GM12872 (cell line): Measurements from ENCODE around the gene RAB5IF.

Experiments
- CTCF ChIP-seq: IDR thresholded peaks from 3 replicates; pipeline ENCODE4 v1.5.1; 2011; ENCODE audit warnings: low read depth, mild to moderate bottlenecking, low read length, moderate library complexity; ENCODE audit not compliant: insufficient read depth

The RAB5IF gene

GRCh38 chr20:36582821-36583220 lies 22.8 kb upstream of the RAB5IF start:
- no peak for TF ChIP-seq CTCF

DNA sequence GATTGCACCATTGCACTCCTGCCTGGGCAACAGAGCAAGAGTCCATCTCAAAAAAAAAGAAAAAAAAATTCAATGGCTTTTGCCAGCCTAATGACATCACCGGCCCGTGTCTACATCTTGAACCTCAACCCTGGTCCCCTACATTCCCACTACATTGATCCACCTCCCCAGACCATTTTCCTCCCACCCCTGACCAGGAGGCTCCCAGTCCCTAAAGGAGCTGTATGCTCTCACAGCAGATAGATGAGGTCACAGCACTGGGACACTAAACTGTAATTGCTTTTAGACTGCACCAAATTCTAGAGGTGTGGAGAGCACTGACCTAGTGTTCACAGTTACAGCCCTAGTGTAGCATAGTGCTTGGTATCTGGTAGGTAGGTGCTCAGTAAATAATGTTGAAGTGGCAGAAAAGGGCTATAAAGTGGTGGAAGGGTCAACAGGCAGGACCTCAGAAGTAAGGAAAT lies 21.5 kb upstream of the RAB5IF start:
- no peak for TF ChIP-seq CTCF

DNA sequence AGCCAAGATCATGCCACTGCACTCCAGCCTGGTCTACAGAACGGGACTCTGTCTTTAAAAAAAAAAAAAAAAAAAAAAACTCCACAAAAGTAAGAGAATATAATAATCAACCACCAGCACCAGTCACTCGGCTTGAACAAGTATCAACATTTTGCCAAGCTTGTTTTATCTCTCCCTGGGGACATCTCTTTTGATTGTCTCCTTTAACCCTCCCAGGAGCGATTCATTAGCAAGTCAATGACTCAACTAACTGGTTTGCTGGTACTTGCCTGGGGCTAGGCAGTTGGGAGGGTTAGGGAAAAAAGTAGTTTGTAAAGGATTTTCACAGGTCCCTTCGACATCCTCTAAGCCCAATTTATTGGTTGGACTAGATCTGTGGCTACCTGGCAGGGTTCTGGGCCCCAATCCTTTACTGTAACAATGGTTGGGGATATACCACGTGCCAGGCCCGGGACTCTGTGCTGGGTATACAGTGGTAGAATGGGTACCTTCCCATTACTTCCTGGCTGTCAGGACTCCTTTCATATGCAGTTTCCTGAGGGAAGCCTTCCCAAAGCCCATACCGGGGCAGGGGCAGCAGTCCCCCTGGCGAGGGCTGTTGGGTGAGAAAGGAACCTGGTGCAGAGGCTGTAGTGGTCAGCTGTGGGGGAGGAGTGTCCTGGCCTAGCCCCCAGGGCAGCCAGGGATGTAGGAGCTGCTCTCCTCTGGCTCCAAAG lies 20.0 kb upstream of the RAB5IF start:
- TF ChIP-seq CTCF, result no peak

GRCh38 chr20:36587388-36588070 lies 18.1 kb upstream of the RAB5IF start:
- TF ChIP-seq CTCF, result no peak

GRCh38 chr20:36591281-36591680 lies 14.3 kb upstream of the RAB5IF start:
- no peak for TF ChIP-seq CTCF

- no peak for TF ChIP-seq CTCF
Measured at GRCh38 chr20:36591854-36592641, 13.5 kb upstream of the RAB5IF start.

GRCh38 chr20:36593347-36593929 lies 12.1 kb upstream of the RAB5IF start:
- TF ChIP-seq CTCF, result no peak
